IMR-90 (cell line): Measurements from ENCODE around the gene NUP42. TPM values are rescaled to one million over a fixed set of nuclear protein-coding genes. Genes with fewer than 3 reads are reported as not detected.
A peak's percentile ranks its signal among the peaks of the same experiment; 100 is the strongest.

ENCODE experiments used
- ATAC-seq: fragments of 200-7000 bp; cut with Tn5 transposase; 2 replicates; pipeline ENCODE4 v1.9.1; 2020; ENCODE audit warnings: low read depth, mild to moderate bottlenecking, moderate library complexity
- BruUV-seq: library from RNA; stranded (reverse); fragments of 400-500 nt; replicated peaks from 2 replicates; lab custom pipeline; 2021; lab: Mats Ljungman, UMichigan
- CTCF ChIA-PET: fragments of 300-600 bp; formaldehyde crosslinking; extraction: SDS; loops from one replicate; lab custom pipeline; 2021; ENCODE audit warnings: antibody characterized with exemption; lab: Yijun Ruan, JAX
- POLR2A ChIA-PET: fragments of 300-600 bp; sonication (Branson Sonifier 250); formaldehyde crosslinking; loops from one replicate; lab custom pipeline; 2022; ENCODE audit warnings: antibody characterized with exemption; ENCODE audit not compliant: unreplicated experiment; lab: Charles Lee
- DNase-seq: peaks from one replicate; pipeline ENCODE4 v3.0.0; 2013
- H2AFZ ChIP-seq: replicated peaks from 2 replicates; pipeline ENCODE3; 2013; ENCODE audit warnings: low read length, mild to moderate bottlenecking; ENCODE audit not compliant: poor library complexity
- H2AK5ac ChIP-seq: 2 replicates; pipeline ENCODE4 v1.6.1; 2013; ENCODE audit warnings: low read depth, low read length, inconsistent platforms
- H2AK9ac ChIP-seq: replicated peaks from 2 replicates; pipeline ENCODE3; 2013; ENCODE audit warnings: mild to moderate bottlenecking, low read depth, low read length, moderate library complexity; ENCODE audit not compliant: poor library complexity
- H2BK120ac ChIP-seq: 2 replicates; pipeline ENCODE4 v1.6.1; 2013; ENCODE audit warnings: low read depth, low read length, inconsistent platforms
- H2BK15ac ChIP-seq: 3 replicates; pipeline ENCODE4 v1.6.1; 2013; ENCODE audit warnings: low read depth, low read length, inconsistent platforms
- H2BK20ac ChIP-seq: 2 replicates; pipeline ENCODE4 v1.6.1; 2013; ENCODE audit warnings: low read depth, mild to moderate bottlenecking, inconsistent platforms, low read length, moderate library complexity
- H2BK5ac ChIP-seq: 2 replicates; pipeline ENCODE4 v1.6.1; 2013; ENCODE audit warnings: mild to moderate bottlenecking, low read depth, low read length, inconsistent platforms; ENCODE audit not compliant: poor library complexity, severe bottlenecking
- H3K14ac ChIP-seq: replicated peaks from 2 replicates; pipeline ENCODE4 v1.6.1; 2013; ENCODE audit warnings: low read depth, low read length, inconsistent platforms
- H3K18ac ChIP-seq: 2 replicates; pipeline ENCODE4 v1.6.1; 2013; ENCODE audit warnings: low read depth, low read length, control low read depth
- H3K23ac ChIP-seq: 2 replicates; pipeline ENCODE4 v1.6.1; 2013; ENCODE audit warnings: low read depth, low read length, inconsistent platforms
- H3K27ac ChIP-seq: 2 replicates; pipeline ENCODE4 v1.5.1; 2013; ENCODE audit warnings: mild to moderate bottlenecking, control low read depth, low read length; ENCODE audit not compliant: insufficient read depth
- H3K27me3 ChIP-seq: 2 replicates; pipeline ENCODE4 v1.6.1; 2013; ENCODE audit warnings: low read length; ENCODE audit not compliant: control insufficient read depth, insufficient read depth
- H3K36me3 ChIP-seq: 2 replicates; pipeline ENCODE4 v1.6.1; 2013; ENCODE audit warnings: low read length, mixed read lengths; ENCODE audit not compliant: control insufficient read depth, insufficient read depth
- H3K4ac ChIP-seq: 2 replicates; pipeline ENCODE4 v1.6.1; 2013; ENCODE audit warnings: low read depth, low read length, inconsistent platforms
- H3K4me1 ChIP-seq: 2 replicates; pipeline ENCODE4 v1.6.1; 2013; ENCODE audit warnings: low read length, mixed read lengths; ENCODE audit not compliant: control insufficient read depth, insufficient read depth
- H3K4me2 ChIP-seq: 2 replicates; pipeline ENCODE4 v1.6.1; 2013; ENCODE audit warnings: low read depth, mild to moderate bottlenecking, control low read depth, low read length, moderate library complexity
- H3K4me3 ChIP-seq: 2 replicates; pipeline ENCODE4 v1.5.1; 2013; ENCODE audit warnings: low read depth, mild to moderate bottlenecking, control low read depth, low read length, moderate library complexity; ENCODE audit not compliant: insufficient read depth
- H3K56ac ChIP-seq: 2 replicates; pipeline ENCODE4 v1.6.1; 2013; ENCODE audit warnings: low read length, inconsistent platforms; ENCODE audit not compliant: insufficient read depth; ENCODE audit errors: extremely low read depth
- H3K79me1 ChIP-seq, 2 experiments: 2 replicates each; pipeline ENCODE4 v1.6.1; 2013; ENCODE audit warnings: low read length in 2 of 2, inconsistent platforms in 1 of 2, low read depth in 1 of 2
- H3K9ac ChIP-seq: 2 replicates; pipeline ENCODE4 v1.6.1; 2013; ENCODE audit warnings: low read depth, low read length, control low read depth
- H3K9me1 ChIP-seq: 2 replicates; pipeline ENCODE4 v1.6.1; 2013; ENCODE audit warnings: low read length, inconsistent platforms; ENCODE audit not compliant: insufficient read depth
- H3K9me3 ChIP-seq: 2 replicates; pipeline ENCODE4 v1.6.1; 2013; ENCODE audit warnings: low read length; ENCODE audit not compliant: control insufficient read depth, insufficient read depth
- H4K20me1 ChIP-seq: 2 replicates; pipeline ENCODE4 v1.6.1; 2013; ENCODE audit warnings: low read length, inconsistent platforms; ENCODE audit not compliant: insufficient read depth
- H4K5ac ChIP-seq: 2 replicates; pipeline ENCODE4 v1.6.1; 2013; ENCODE audit warnings: mild to moderate bottlenecking, low read depth, low read length, control low read depth
- H4K8ac ChIP-seq, 2 experiments: 2 replicates each; pipeline ENCODE4 v1.6.1; 2013; ENCODE audit warnings: low read depth in 2 of 2, low read length in 2 of 2, control low read depth in 1 of 2, inconsistent platforms in 1 of 2
- H4K91ac ChIP-seq: 2 replicates; pipeline ENCODE4 v1.6.1; 2013; ENCODE audit warnings: low read depth, low read length, inconsistent platforms; ENCODE audit not compliant: insufficient read depth
- CEBPB ChIP-seq: IDR thresholded peaks from 2 replicates; pipeline ENCODE4 v1.6.1; 2012; ENCODE audit warnings: low read depth, low read length, improper control_type of control experiment
- MAZ ChIP-seq: IDR thresholded peaks from 2 replicates; pipeline ENCODE4 v1.6.1; 2012; ENCODE audit warnings: low read depth, mild to moderate bottlenecking, low read length, improper control_type of control experiment, moderate library complexity, borderline replicate concordance
- WGBS, 2 experiments: methylation state at CpG; one replicate each; pipeline versions ENCODE4 v1.1.5 to v1.1.7; 2013; ENCODE audit warnings: missing lambda C conversion rate in 2 of 2; ENCODE audit not compliant: insufficient read length in 1 of 2; ENCODE audit errors: extremely low coverage in 2 of 2; 5-methylcytosine and 5-hydroxymethylcytosine counted together
- dilution Hi-C: fragments of 300-500 bp; cut with HindIII; formaldehyde crosslinking; loops from one replicate; pipeline ENCODE4 v1.14.3; 2018; ENCODE audit warnings: low sequenced_read_pairs; ENCODE audit not compliant: unreplicated experiment
- in situ Hi-C: fragments of 300-500 bp; cut with MboI; formaldehyde crosslinking; loops from 3 replicates; pipeline ENCODE4 v1.14.3; 2019; ENCODE audit warnings: low sequenced_read_pairs, inconsistent platforms, mixed read lengths
- intact Hi-C: fragments of 100-400 bp; cut with micrococcal nuclease; formaldehyde crosslinking; loops from 2 replicates; pipeline ENCODE4 v1.10.0; 2022
- polyA plus RNA-seq, 3 experiments: library from polyadenylated mRNA; depleted of rRNA; stranded (reverse); fragments of >200 nt; gene quantifications; 2 replicates each; pipeline ENCODE4 v1.2.3, GENCODE V29; 2012; ENCODE audit warnings: low replicate concordance in 1 of 3
- total RNA-seq: library from RNA; depleted of rRNA; stranded (reverse); fragments of >200 nt; gene quantifications from 2 replicates; pipeline ENCODE4 v1.2.3, GENCODE V29; 2012

The NUP42 gene
- total and polyA plus RNA-seq, 2 of the 4 experiments (the other 2 are of a cell fraction), result 17.3 to 22.6 TPM

GRCh38 chr7:23175938-23176337 is 5.9 kb upstream of the NUP42 start:
- H4K5ac ChIP-seq, result no peak overlapping the region
- H3K18ac ChIP-seq, result no peak overlapping the region
- H2BK15ac ChIP-seq, result no peak overlapping the region
- no peak overlapping the region for H3K4me3 ChIP-seq
- H2AK9ac ChIP-seq, result no peak overlapping the region
- no peak overlapping the region for H2AK5ac ChIP-seq
- no peak overlapping the region for H3K27ac ChIP-seq
- H3K4me2 ChIP-seq, result no peak overlapping the region
- no peaks in the 10 kb centered on the region for H3K9me3 ChIP-seq
- in situ Hi-C loops (no loop called here), intact Hi-C loops (no loop called here), dilution Hi-C loops (no loop called here)
- ATAC-seq, result no peak
- no peak for DNase-seq
- no peak overlapping the region for H2AFZ ChIP-seq
- H2BK5ac ChIP-seq, result no peak overlapping the region
- no peak overlapping the region for H4K8ac ChIP-seq
- no peak overlapping the region for H3K23ac ChIP-seq
- no peak overlapping the region for H3K4ac ChIP-seq
- ChIA-PET CTCF (no interaction called here), POLR2A (no interaction called here)
- peaks cover 3 to 4% of the 10 kb centered on the region in 2 experiments; a peak in 1 of 4 replicates for H3K79me1 ChIP-seq
- H2BK120ac ChIP-seq, result no peak overlapping the region
- H4K91ac ChIP-seq, result no peak overlapping the region
- no TSS peak for BruUV-seq
- no peaks in the 10 kb centered on the region for H3K9me1 ChIP-seq
- TF ChIP-seq CEBPB, result peak; percentile 73
- TF ChIP-seq MAZ, result no peak
- no peak overlapping the region for H2BK20ac ChIP-seq
- H3K56ac ChIP-seq, result no peak overlapping the region
- no peaks in the 10 kb centered on the region for H4K20me1 ChIP-seq
- no peaks in the 10 kb centered on the region for H3K27me3 ChIP-seq
- peaks cover 6% of the 10 kb centered on the region for H3K36me3 ChIP-seq
- no peak overlapping the region for H3K9ac ChIP-seq
- no CpG with 5 or more reads among the region's 2 CpGs for WGBS, 2 experiments
- H3K4me1 ChIP-seq, result no peaks in the 10 kb centered on the region
- no peak overlapping the region for H3K14ac ChIP-seq
